ENCODE results near the gene ABCC11. TPM values are rescaled to one million over a fixed set of nuclear protein-coding genes. Genes with fewer than 3 reads are reported as not detected.

ABCC11 gene
- total and polyA plus RNA-seq, 2 experiments from 2014 or later: 0.10 TPM; not detected in 1

- ATAC-seq (no peak), DNase-seq (ENCODE audit: low spot score) (no peak)
- no peaks in the 10 kb centered on the region for H3F3A ChIP-seq (replicated peaks; ENCODE audit: low read depth)
- 0 out of 2 replicates have a peak, but pooled peaks cover 4% of the 10 kb centered on the region for H3K4me1 ChIP-seq (ENCODE audit: insufficient read depth)
- Mint-ChIP-seq H3K9me3 (no peaks in the 10 kb centered on the region), H3K27me3 (ENCODE audit: insufficient read depth, low read depth, poor library complexity) (no peaks in the 10 kb centered on the region), H3K36me3 (ENCODE audit: low read depth) (peaks cover 7% of the 10 kb centered on the region; the same call in 1 of the 3 replicates), H3K4me1 (no peaks in the 10 kb centered on the region), H3K4me3 (no peak overlapping the region), H3K27ac (peak overlapping the region; percentile 67; the same call in 1 of the 2 replicates)
- H3K27ac ChIP-seq (ENCODE audit: low read depth): no peak overlapping the region
- no peak overlapping the region for H3K4me2 ChIP-seq
- H3K27me3 ChIP-seq (ENCODE audit: insufficient read depth): no peaks in the 10 kb centered on the region
- no peaks in the 10 kb centered on the region for H4K20me1 ChIP-seq (replicated peaks; ENCODE audit: insufficient read depth)
- no peaks in the 10 kb centered on the region for H3K36me3 ChIP-seq (ENCODE audit: insufficient read depth)
- no peak for TF ChIP-seq STAT1 (IDR thresholded peaks at IDR 0.05; ENCODE audit: unreplicated experiment)
- TF ChIP-seq NANOG (IDR thresholded peaks at IDR 0.05; ENCODE audit: borderline replicate concordance): no peak
- no peak for TF ChIP-seq EZH2 (IDR thresholded peaks at IDR 0.05; ENCODE audit: low read depth, unreplicated experiment)
- TF ChIP-seq JUNB (IDR thresholded peaks at IDR 0.05; ENCODE audit: unreplicated experiment): no peak
- TF ChIP-seq EZH2phosphoT487 (IDR thresholded peaks at IDR 0.05; ENCODE audit: unreplicated experiment): no peak
- TF ChIP-seq CTCF (conservative IDR thresholded peaks at IDR 0.05; ENCODE audit: low read depth in 2 of 2): no peak
- TF ChIP-seq ZNF331 (CRISPR knock-in tag; IDR thresholded peaks at IDR 0.05; ENCODE audit: low read depth): no peak
- TF ChIP-seq ETS1 (IDR thresholded peaks at IDR 0.05): no peak
- TF ChIP-seq ZNF462 (CRISPR knock-in tag; IDR thresholded peaks at IDR 0.05): no peak
- no peak for TF ChIP-seq POLR2AphosphoS5 (IDR thresholded peaks at IDR 0.05; ENCODE audit: low read depth)
- TF ChIP-seq ZNF114 (CRISPR knock-in tag; IDR thresholded peaks at IDR 0.05): no peak
- no peak for TF ChIP-seq CREB1 (CRISPR knock-in tag; IDR thresholded peaks at IDR 0.05; ENCODE audit: low read depth)
- TF ChIP-seq REST (IDR thresholded peaks at IDR 0.05; ENCODE audit: unreplicated experiment): no peak
- H3K9me2 ChIP-seq (ENCODE audit: insufficient read depth): no peaks in the 10 kb centered on the region
- H3K4me3 ChIP-seq: no peak overlapping the region
- H3K79me2 ChIP-seq (replicated peaks; ENCODE audit: insufficient read depth): peaks cover 33% of the 10 kb centered on the region
- H2AFZ ChIP-seq: no peak overlapping the region
These were observed 4.7 kb upstream of the ABCC11 start for GRCh38 chr16:48252013-48252412.
